Measurements from ENCODE around the gene RBM20.

The RBM20 gene

GRCh38 chr10:110812583-110812982 lies 168.4 kb downstream of the RBM20 start:
- Histone ChIP-seq H3K36me3 (ENCODE audit: control insufficient read depth in 1 of 2, insufficient read depth in 2 of 2, low read length in 2 of 2) (no peaks in the 10 kb centered on the region), H3K4me1 (ENCODE audit: control insufficient read depth in 1 of 2, insufficient read depth in 2 of 2, low read length in 2 of 2) (peaks cover 0 to 9% of the 10 kb centered on the region in 2 donors), H3K9me3 (ENCODE audit: control insufficient read depth in 1 of 2, low read length in 2 of 2) (no peaks in the 10 kb centered on the region), H3K27ac (ENCODE audit: low read length) (no peak overlapping the region), H3K27me3 (ENCODE audit: low read depth, low read length) (no peaks in the 10 kb centered on the region), H3K4me3 (ENCODE audit: low read depth in 1 of 2, low read length in 2 of 2) (no peak overlapping the region)

- no peaks in the 10 kb centered on the region for H3K36me3 ChIP-seq (ENCODE audit: control insufficient read depth in 1 of 2, insufficient read depth in 2 of 2, low read length in 2 of 2)
- H3K27me3 ChIP-seq (ENCODE audit: low read depth, low read length) = no peaks in the 10 kb centered on the region
- no peaks in the 10 kb centered on the region for H3K9me3 ChIP-seq (ENCODE audit: control insufficient read depth in 1 of 2, low read length in 2 of 2)
- H3K27ac ChIP-seq (ENCODE audit: low read length) = no peak overlapping the region
- H3K4me3 ChIP-seq (ENCODE audit: low read depth in 1 of 2, low read length in 2 of 2) = no peak overlapping the region
- peaks cover 6 to 15% of the 10 kb centered on the region in 2 donors for H3K4me1 ChIP-seq (ENCODE audit: control insufficient read depth in 1 of 2, insufficient read depth in 2 of 2, low read length in 2 of 2)
Measured at GRCh38 chr10:110813743-110814472, 169.8 kb downstream of the RBM20 start.

- H3K27me3 ChIP-seq (ENCODE audit: low read depth, low read length) = no peaks in the 10 kb centered on the region
- no peaks in the 10 kb centered on the region for H3K9me3 ChIP-seq (ENCODE audit: control insufficient read depth in 1 of 2, low read length in 2 of 2)
- no peak overlapping the region for H3K4me3 ChIP-seq (ENCODE audit: low read depth in 1 of 2, low read length in 2 of 2)
- H3K36me3 ChIP-seq (ENCODE audit: control insufficient read depth in 1 of 2, insufficient read depth in 2 of 2, low read length in 2 of 2) = no peaks in the 10 kb centered on the region
- H3K27ac ChIP-seq (ENCODE audit: low read length) = no peak overlapping the region
- peaks cover 19 to 21% of the 10 kb centered on the region in 2 donors for H3K4me1 ChIP-seq (ENCODE audit: control insufficient read depth in 1 of 2, insufficient read depth in 2 of 2, low read length in 2 of 2)
Measured at GRCh38 chr10:110815354-110816004, 171.3 kb downstream of the RBM20 start.

GRCh38 chr10:110817614-110818013 lies 173.5 kb downstream of the RBM20 start:
- Histone ChIP-seq H3K27me3 (ENCODE audit: low read depth, low read length) (no peaks in the 10 kb centered on the region), H3K9me3 (ENCODE audit: control insufficient read depth in 1 of 2, low read length in 2 of 2) (no peaks in the 10 kb centered on the region), H3K4me1 (ENCODE audit: control insufficient read depth in 1 of 2, insufficient read depth in 2 of 2, low read length in 2 of 2) (peaks cover 23 to 37% of the 10 kb centered on the region in 2 donors), H3K27ac (ENCODE audit: low read length) (no peak overlapping the region), H3K36me3 (ENCODE audit: control insufficient read depth in 1 of 2, insufficient read depth in 2 of 2, low read length in 2 of 2) (no peaks in the 10 kb centered on the region), H3K4me3 (ENCODE audit: low read depth in 1 of 2, low read length in 2 of 2) (no peak overlapping the region)

- Histone ChIP-seq H3K36me3 (ENCODE audit: control insufficient read depth in 1 of 2, insufficient read depth in 2 of 2, low read length in 2 of 2) (no peaks in the 10 kb centered on the region), H3K4me1 (ENCODE audit: control insufficient read depth in 1 of 2, insufficient read depth in 2 of 2, low read length in 2 of 2) (peaks cover 27 to 45% of the 10 kb centered on the region in 2 donors), H3K27ac (ENCODE audit: low read length) (peak overlapping the region; percentile 84), H3K27me3 (ENCODE audit: low read depth, low read length) (no peaks in the 10 kb centered on the region), H3K9me3 (ENCODE audit: control insufficient read depth in 1 of 2, low read length in 2 of 2) (no peaks in the 10 kb centered on the region), H3K4me3 (ENCODE audit: low read depth in 1 of 2, low read length in 2 of 2) (no peak overlapping the region)
Measured at GRCh38 chr10:110818311-110819256, 174.4 kb downstream of the RBM20 start.

GRCh38 chr10:110820321-110820814 lies 176.2 kb downstream of the RBM20 start:
- Histone ChIP-seq H3K27ac (ENCODE audit: low read length) (peak overlapping the region; percentile 84), H3K36me3 (ENCODE audit: control insufficient read depth in 1 of 2, insufficient read depth in 2 of 2, low read length in 2 of 2) (no peaks in the 10 kb centered on the region), H3K4me1 (ENCODE audit: control insufficient read depth in 1 of 2, insufficient read depth in 2 of 2, low read length in 2 of 2) (peaks cover 27 to 39% of the 10 kb centered on the region in 2 donors), H3K4me3 (ENCODE audit: low read depth in 1 of 2, low read length in 2 of 2) (no peak overlapping the region), H3K9me3 (ENCODE audit: control insufficient read depth in 1 of 2, low read length in 2 of 2) (no peaks in the 10 kb centered on the region), H3K27me3 (ENCODE audit: low read depth, low read length) (no peaks in the 10 kb centered on the region)

GRCh38 chr10:110821508-110821907 lies 177.4 kb downstream of the RBM20 start:
- H3K4me3 ChIP-seq (ENCODE audit: low read depth in 1 of 2, low read length in 2 of 2) = no peak overlapping the region
- no peaks in the 10 kb centered on the region for H3K27me3 ChIP-seq (ENCODE audit: low read depth, low read length)
- no peaks in the 10 kb centered on the region for H3K9me3 ChIP-seq (ENCODE audit: control insufficient read depth in 1 of 2, low read length in 2 of 2)
- no peaks in the 10 kb centered on the region for H3K36me3 ChIP-seq (ENCODE audit: control insufficient read depth in 1 of 2, insufficient read depth in 2 of 2, low read length in 2 of 2)
- peak overlapping the region; percentile 84 for H3K27ac ChIP-seq (ENCODE audit: low read length)
- H3K4me1 ChIP-seq (ENCODE audit: control insufficient read depth in 1 of 2, insufficient read depth in 2 of 2, low read length in 2 of 2) = peaks cover 27 to 39% of the 10 kb centered on the region in 2 donors

- Histone ChIP-seq H3K27ac (ENCODE audit: low read length) (peak overlapping the region; percentile 68), H3K4me3 (ENCODE audit: low read depth in 1 of 2, low read length in 2 of 2) (no peak overlapping the region), H3K27me3 (ENCODE audit: low read depth, low read length) (no peaks in the 10 kb centered on the region), H3K4me1 (ENCODE audit: control insufficient read depth in 1 of 2, insufficient read depth in 2 of 2, low read length in 2 of 2) (peaks cover 27 to 39% of the 10 kb centered on the region in 2 donors), H3K9me3 (ENCODE audit: control insufficient read depth in 1 of 2, low read length in 2 of 2) (no peaks in the 10 kb centered on the region), H3K36me3 (ENCODE audit: control insufficient read depth in 1 of 2, insufficient read depth in 2 of 2, low read length in 2 of 2) (no peaks in the 10 kb centered on the region)
Measured at GRCh38 chr10:110822035-110822711, 178.0 kb downstream of the RBM20 start.

- Histone ChIP-seq H3K4me3 (ENCODE audit: low read depth in 1 of 2, low read length in 2 of 2) (no peak overlapping the region), H3K9me3 (ENCODE audit: control insufficient read depth in 1 of 2, low read length in 2 of 2) (no peaks in the 10 kb centered on the region), H3K27me3 (ENCODE audit: low read depth, low read length) (no peaks in the 10 kb centered on the region), H3K27ac (ENCODE audit: low read length) (peak overlapping the region; percentile 68), H3K36me3 (ENCODE audit: control insufficient read depth in 1 of 2, insufficient read depth in 2 of 2, low read length in 2 of 2) (no peaks in the 10 kb centered on the region), H3K4me1 (ENCODE audit: control insufficient read depth in 1 of 2, insufficient read depth in 2 of 2, low read length in 2 of 2) (peaks cover 27 to 44% of the 10 kb centered on the region in 2 donors)
Measured at GRCh38 chr10:110822712-110823311, 178.7 kb downstream of the RBM20 start.

- Histone ChIP-seq H3K9me3 (ENCODE audit: control insufficient read depth in 1 of 2, low read length in 2 of 2) (no peaks in the 10 kb centered on the region), H3K36me3 (ENCODE audit: control insufficient read depth in 1 of 2, insufficient read depth in 2 of 2, low read length in 2 of 2) (no peaks in the 10 kb centered on the region), H3K27me3 (ENCODE audit: low read depth, low read length) (no peaks in the 10 kb centered on the region), H3K4me3 (ENCODE audit: low read depth in 1 of 2, low read length in 2 of 2) (no peak overlapping the region), H3K4me1 (ENCODE audit: control insufficient read depth in 1 of 2, insufficient read depth in 2 of 2, low read length in 2 of 2) (peaks cover 20 to 51% of the 10 kb centered on the region in 2 donors), H3K27ac (ENCODE audit: low read length) (no peak overlapping the region)
Measured at GRCh38 chr10:110824152-110824441, 180.0 kb downstream of the RBM20 start.

Data from muscle layer of duodenum (tissue), 2 donors.